ENCODE data around the gene WIZ.

The WIZ gene

DNA sequence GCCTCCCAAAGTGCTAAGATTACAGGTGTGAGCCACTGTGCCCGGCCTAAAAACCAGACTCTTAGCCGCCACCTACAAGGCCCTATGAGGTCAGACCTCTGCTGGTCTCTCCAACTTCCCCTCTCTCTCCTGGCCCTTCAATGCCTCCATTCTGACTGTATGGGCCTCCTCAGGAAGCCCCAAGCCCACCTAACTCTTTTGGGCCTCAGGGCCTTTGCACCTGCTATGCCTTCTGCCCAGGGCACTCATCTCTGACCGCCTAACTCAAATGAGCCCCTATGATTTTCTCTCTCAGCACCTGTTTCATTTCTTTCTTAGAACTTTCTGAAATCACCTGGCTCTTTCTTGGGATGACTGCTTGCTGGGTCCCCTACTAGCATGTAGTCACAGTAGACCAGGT is 6.4 kb downstream of the WIZ start:
- no peak for DNase-seq

DNA sequence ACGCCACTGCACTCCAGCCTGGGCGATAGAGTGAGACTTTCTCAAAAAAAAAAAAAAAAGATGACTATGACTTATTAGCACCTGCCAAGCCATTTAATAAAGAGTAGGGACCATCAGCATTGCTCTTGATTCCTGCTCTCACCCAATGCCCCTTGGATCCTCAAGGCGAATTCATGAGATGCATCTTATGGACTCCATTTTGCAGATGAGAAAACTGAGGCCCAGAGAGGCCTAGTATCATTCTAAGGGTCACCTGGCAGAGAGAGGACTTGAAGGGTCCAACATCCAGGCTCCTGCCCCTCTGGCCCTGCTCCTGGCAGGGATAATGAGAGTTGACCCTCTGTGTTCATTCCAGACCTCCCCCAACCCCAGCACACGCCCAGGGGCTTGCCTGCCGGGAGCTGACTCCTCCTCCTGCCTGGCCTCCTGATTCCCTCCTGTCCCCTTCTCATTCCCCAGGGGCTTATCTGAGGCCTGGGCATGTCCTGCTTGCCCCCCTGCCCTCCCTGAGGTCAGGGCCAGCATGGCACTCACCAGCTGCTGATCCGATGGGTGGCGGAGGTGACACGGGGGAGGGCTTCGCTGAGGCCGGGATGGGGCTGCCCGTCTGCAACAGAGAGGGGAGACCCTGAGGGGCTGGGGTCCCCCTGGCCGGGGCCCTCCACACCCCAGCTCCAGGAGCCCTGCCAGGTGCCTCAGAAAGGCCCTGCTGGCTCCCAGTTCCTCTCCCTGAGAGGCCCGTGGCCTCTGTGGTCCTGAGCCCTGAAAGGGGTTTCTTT is 7.4 kb downstream of the WIZ start:
- DNase-seq, result no peak

DNA sequence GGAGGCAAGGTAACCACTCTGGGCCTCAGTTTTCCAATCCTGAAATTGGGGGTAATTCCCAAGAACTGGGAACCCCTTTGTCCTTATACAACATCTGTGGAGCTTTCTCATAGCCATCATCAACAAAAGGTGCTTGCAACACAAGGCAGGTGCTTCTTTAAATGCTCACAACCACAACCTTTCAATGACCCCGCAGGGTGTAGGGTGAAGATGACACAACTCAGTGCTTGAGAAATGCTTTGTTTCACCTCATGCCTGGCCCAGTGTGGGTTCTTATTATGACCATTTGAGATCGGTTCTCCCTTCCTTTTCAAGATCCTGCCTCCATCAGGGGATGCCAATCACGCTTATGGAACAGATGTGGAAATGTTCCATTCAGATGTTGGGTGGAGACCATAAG is 8.4 kb downstream of the WIZ start:
- no peak for DNase-seq

DNA sequence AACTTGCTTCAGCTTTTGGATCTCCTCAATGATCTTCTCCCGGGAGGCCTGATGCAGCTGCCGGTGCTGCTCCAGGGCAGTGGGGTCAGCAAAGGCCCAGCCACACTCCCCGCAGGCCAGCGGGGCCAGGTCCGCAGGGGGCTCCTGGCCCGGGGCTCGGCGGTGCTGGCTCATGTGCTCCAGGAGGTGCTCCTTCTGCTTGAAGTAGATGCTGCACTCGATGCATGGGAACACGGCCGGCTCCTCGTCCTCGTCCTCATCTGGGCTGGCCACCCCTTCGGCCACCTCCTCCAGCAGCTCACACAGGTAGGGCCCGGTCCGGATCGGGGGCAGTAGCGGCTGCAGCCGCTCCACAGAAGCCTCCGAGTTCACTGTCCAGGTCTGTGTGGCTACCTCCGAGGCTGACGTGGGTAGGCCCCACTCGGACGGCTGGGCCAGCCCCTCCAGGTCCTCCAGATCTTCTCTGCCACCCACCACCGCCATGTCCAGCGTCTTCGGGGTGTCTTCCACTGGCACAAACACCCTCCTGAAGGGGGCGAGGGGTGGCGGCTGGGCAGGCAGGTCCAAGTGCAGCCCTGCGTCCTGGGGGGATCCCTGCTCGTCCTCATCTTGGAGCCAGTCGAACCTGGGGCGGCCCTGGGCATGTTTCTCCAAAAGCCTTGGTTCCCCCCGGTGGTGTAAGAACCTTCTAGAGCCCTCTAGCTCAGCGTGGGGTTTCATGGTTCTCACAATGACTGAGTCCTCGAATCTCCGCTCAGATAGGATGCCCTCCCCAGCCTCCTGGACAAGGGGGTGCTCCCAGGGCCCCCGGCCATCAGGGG is 9.7 kb downstream of the WIZ start:
- no peak for DNase-seq

DNA sequence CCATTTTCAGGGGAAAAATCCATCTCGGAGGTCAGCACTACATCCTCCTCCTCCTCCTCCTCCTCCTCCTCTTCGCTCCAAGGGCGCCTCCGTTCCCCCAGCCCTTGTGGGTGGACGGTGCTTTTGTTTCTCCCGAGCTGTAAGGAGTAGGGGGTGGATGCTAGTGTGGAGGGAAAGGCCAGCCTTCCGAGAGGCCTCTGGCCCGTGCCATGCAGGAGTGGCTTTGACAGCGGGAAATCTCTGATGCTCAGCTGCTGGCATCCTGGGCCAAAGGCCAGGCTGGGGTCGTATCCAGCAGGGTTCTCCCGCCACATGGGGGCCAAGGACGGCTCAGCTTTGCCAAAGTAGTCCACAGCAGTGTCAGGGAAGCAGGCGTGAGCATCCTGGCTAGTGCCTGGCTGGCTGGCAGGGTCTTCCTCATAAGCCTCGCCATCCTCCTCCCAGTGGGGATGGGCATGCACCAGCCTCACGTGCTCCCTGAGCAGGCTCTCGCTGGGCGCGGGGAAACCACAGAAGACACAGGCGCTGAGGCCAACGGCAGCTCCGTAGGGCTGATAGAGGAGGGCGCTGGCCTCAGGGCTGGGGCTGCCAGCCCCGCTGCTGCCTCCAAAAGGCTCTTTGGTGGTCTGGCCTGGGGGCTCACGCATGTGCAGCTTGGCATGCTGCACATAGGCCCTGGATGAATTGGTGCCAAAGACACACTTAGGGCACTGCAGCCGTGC is 10.5 kb downstream of the WIZ start:
- no peak for DNase-seq

DNA sequence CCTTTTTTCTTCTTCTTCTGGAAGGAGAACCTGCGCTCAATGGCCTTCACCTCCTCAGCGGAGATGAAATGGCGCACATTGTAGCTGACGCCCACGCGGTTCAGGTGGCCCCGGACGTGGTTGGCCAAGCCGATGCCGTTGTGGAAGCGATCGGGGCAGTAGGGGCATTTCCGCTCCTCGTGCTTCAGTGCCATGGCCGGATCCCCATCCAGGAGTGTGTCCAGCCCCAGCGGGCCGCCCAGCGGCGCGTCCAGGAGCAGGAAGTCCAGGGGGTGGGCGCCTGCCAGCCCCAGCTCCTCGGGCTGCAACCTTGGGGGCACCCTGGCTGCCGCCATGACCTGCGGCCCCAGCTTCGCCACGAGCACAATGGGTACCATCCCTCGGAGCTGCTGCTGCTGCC is 11.2 kb downstream of the WIZ start:
- no peak for DNase-seq

DNA sequence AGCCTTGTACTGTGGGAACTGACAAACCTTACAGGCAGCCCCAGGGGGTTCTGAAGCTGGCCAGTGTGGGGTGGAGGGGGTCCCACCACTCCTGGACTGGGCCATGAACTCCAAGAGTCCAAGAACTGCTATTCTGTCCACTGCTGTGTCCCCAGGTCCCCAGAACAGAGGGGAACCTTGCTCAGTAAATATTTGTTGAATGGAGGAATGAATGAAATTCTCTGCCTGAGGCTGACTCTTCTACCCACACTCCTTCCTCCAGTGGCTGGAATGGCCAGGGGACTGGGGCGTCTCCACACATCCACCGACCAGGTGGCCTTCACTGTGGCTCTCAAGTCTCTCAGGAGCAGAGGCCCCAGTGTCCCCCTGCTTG is 11.6 kb downstream of the WIZ start:
- DNase-seq, result no peak

DNA sequence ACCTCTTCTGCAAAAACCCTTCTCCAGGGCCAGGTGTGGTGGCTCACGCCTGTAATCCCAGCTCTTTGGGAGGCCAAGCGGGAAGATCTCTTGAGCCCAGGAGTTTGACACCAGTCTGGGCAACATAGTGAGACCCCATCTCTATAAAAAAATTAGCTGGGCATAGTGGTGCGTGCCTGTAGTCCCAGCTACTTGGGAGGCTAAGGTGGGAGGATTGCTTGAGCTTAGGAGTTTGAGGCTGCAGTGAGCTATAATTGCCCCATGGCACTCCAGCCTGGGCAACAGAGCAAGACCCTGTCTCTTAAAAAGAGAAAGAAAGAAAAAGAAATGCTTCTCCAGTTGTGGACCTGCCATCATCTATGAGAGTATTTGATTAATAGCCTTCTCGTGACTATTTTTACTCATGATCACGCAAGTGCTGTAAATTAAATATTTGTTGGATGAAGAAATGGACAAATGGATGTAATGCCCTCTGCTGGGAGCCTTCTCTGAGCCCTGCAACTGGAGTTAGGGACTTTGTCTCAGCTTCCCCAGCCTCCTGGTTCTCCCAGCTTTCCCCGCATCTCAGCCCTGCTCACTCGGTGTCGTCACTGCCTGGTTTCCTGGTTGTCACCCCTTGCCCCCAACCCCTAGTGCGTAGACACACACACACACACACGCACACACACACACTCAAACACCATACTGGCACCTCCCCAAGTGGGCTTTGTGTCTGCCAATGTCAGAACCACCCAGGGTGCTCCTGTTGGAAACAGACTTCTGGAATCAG is 12.2 kb downstream of the WIZ start:
- DNase-seq, result no peak

DNA sequence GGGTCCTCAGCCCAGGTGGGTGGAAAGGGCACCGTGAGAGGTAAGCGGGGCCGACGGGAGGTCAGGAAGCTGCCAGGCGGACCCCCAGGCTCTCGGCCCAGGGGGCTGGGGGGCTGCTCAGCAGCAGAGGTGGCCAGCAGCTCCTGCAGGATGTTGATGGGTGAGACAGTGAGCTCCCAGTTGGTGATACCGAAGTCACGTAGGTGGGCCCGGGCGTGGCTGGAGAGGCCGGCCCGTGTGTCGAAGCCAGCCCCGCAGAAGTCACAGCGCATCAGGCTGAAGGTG is 13.0 kb downstream of the WIZ start:
- no peak for DNase-seq

DNA sequence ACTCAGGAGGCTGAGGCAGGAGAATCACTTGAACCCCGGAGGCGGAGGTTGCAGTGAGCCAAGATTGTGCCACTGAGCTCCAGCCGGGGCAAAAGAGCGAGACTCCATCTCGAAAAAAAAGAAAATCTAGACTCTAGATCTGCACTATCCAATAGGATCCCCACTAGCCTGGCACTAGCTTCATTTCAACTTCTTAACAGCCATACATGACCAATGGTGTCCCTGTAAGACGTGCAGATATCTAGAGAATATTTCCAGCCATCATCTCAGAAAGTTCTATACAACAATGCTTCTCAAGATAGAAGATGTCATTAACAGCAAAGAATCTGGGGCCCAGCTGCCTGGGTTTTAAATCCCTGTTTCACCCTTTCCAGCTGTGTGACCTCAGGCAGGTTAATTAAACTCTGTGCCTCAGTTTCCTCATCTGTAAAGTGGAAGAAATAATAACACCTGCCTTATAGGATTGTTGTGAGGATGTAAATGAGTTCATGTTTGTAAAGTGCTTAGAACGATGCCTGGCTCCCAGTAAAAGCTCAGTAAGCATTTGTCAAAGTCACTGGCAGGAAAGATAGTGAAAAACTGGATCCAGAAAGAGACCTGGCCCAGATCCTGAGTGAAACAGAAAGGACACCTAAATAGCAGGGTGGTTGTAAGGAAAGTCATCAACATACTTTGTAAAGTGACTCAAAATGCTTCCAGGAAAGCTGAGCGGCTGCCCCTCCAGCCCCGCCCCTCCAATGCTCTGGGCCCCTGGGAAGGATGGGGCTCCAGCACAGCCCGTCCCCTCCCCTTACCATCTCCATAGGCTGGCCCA is 13.5 kb downstream of the WIZ start:
- DNase-seq, result no peak

DNA sequence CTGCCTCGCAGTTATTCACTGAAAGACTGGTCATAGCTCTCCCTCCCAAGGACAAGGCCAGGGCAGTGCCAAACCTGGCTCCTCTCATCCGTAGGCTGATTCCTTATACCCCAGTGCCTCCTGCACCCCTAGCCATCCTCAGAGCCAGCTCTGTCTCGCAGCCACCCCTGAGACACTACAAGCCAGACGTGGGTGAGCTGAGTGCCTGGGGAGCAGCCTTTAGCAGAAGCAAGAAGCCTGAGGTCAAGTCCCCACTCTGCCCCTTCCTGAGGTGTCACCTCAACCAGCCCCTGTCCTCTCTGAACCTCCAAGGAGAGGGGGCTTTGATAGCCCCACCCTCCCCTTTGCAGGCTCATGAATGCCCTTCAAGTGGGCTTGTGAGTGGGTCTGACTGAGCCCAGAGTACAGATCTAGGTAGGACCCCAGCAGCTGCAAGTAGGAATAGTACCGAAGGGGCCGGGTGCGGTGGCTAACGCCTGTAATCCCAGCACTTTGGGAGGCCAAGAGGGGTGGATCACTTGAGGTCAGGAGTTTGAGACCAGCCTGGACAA is 16.2 kb downstream of the WIZ start:
- no peak for DNase-seq

DNA sequence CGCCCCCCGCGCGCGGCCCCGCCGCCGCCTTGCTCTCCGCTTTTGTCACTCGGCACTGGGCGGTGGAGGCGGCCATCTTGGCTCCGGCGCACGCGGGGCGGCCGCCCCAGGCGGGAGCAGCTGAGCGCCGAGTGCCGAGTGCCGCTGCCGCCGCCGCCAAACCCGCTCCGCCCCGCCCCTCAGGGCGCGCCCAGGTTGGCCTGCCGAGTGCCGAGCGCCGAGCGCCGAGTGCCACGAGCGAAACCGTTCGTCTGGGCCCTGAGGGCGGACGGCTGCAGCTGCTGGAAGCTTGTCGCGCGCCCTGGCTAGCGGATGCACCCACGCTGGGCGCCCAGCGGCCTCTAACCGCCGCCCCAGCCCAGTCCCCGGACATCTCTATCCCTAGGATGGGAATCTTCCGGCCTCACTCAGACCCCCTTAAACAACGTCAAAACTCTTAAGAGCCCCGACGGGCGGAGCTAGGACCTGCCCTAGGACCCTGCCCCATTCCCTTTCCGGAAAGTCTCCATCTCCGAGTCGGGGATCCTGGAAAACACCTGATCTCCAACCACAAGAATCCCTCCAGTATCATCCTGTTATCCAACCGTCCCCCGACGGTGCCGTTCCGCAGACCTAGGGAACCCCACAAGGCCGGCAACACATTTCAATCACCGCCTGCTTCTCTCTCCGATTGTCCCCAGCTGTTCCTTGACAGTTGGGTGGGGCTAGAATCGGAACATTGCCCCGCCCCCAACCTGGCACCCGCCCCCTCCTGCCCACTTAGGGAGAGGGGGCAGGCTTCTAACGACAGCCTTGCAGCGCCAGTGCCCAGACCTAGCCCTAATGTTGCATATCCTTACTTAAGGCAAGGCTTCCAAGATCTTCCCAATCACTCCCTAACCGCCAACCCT is 16.9 kb downstream of the WIZ start:
- DNase-seq, result peak; percentile 44

DNA sequence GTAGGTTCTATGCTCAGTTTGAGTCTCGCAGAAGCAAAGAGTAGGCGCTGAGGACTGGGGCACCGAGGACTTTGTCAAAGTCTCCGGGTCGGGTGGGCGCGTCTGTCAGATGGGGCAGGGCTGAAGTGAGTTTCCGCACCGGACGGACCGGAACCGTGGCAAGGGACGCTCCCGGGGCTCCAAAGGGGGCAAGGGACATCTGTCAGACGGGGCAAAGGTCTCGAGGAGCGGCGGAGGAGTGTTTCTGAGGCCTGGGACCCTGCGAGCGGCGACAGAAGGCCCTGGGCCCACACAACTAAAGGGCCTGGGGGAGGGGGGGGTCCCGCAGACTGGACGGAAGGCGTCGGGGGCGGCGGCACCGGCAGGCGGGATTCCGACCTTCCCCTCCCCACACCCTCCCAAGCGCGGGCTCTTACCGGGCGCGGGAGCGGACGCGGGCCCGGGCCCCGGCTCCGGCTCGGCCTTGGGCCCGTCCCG is 17.7 kb downstream of the WIZ start:
- DNase-seq, result no peak

DNA sequence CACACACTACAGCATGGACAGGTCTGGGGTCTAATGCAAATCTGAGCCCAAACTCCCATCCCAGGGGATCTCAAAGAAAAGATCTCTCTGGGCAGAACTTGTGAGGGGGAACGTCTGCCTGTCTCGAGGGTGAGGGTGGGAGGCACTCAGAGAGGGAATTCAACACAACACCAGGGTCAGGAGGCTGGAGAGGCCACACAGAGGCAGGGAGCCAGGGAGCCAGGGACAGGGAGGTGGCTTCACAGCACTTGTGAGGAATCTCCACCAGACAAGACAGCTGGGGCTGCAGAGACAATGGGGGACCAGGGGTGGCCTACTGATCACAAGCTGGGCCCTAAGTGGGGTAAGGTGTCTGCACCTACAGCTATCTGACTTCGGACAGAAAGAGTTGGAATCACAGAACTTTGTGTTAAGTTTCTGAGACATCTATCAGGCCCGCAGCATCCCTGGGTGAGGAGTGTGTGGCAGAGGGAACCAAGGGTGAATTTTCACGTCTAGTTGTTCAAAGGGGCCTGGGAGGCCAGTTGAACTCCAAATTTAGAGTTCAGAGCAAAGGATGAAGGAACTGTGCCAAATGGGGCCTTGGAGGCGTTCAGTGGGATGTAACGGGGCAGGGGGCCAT is 18.2 kb downstream of the WIZ start:
- no peak for DNase-seq

DNA sequence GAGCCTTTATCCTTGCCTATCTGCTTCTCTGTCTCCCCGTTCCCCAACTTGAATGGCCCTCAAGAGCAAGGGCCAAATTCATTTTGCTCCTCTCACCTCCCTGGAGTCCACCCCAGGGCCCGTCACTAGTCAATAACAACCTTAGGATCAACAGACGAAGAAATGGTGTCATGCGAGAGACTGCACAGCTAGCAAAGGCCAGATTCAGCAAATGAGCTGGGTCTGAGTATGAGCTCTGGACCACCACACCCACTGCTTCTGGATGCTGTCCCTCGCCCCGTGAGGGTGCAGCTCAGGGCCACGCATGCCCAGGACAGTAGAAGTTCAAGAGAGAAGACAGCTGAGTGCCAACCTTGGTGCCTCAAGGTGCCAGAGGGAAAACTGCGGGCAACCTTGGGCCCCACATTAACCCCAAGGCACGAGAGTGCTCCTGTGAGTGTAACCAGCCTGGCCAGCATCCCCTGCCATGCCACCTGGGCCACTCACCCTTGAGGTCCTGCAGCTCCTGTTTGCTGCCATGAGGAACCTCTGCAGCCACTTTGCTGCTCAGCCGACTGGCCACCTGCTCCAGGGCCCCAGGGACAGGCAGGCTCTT is 19.1 kb downstream of the WIZ start:
- no peak for DNase-seq

DNA sequence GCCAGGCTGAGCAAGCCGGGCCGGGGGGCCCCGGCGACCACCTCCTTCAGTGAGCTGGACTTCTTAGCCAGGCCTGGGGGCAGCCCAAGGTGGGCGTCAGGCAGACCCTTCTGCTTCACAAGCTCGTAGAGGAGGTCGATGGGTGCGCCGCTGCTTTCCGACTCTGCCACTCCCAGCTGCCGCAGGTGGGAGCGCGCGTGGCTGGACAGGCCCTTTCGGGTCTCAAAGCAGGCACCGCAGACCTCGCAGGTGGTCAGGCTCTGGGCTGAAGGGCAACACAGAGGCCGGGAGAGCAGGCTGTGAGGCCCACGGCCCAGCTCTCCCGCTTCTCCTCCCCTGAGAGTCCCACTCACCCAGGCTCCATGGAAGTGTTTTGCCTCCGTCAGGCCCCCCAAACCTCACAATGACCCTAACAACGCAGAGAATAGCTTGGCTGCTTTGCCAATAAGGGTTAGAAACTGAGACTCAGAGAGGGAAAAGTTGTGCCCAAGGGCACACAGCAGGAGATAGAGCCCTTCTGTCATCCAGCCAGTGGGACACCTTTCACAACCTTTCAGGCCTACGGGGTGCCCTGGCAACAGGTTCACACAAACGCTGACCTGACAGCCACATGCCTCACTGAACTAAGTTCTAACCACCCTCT is 19.8 kb downstream of the WIZ start:
- DNase-seq, result no peak

DNA sequence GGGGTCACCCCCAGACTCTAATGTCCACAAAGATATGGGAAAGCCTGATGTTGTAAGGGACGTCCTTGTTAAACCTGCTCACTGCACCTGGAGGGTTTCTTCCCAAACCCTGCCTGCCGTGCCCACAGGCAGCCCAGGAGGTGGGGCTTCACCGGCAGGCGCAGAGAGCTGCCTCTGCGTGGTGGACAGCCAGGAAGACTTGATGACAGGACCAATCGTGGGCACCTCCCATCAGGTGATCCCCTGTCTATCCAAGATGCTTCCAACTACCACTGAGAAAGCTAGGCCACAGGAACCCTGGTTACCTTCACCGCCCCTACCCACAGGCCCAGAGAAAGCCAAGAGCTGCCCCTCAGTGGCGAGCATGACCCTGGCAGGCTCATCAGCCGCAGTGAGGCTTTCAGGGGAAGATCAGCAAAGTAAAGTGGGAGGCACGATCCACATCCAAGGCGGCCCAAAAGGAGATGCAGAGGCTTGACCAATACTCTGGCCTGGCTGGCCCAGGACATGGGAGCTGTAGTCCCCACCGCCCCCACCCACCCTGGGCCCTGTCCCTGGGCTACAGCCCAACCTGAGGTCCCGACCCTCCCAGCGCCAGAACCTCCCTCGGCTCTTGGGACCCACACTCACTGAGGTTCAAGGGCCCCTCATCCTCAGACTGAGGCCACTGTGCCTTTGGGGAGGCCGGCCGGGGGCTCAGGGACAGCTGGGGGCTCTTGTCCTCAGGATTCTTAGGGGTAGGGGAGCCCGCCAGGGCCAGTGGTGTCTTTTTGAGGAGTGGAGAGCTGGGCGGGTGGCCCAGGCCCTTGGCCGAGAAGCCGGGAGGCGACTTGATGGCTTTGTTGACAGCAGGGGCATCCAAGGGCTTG is 20.6 kb downstream of the WIZ start:
- no peak for DNase-seq

DNA sequence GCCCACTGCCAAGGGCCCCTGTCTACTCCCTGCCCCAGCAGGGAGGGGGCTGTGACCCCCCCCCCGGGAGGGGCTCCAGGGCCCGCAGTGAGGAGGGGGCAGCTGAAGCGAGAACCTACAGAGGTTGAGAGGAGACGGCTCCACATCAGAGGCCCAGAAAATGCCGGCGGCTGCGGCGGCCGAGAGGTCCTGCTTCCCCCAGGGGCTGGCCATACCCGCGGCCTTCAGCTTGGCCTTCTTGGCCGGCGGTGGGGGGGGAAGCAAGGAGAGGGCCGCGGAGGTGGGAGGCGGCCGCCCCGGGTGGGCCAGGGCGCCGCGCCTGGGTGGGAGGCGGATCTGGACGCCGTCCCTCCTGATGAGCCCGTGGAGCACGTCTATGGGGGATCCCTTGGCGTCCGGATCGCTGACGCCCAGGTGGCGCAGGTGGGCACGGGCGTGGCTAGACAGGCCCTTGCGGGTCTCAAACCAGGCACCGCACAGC is 21.7 kb downstream of the WIZ start:
- no peak for DNase-seq

Measured in NCI-H748 treated with DMSO at 0.1 percent for 48 hours (cell line).